H9 (cell line): Measurements from ENCODE around the gene ZNHIT2. TPM values are rescaled to one million over a fixed set of nuclear protein-coding genes. Genes with fewer than 3 reads are reported as not detected.

ENCODE experiments used
- DNase-seq: peaks from one replicate; pipeline ENCODE4 v3.0.0-alpha.2; 2017
- H2AFZ ChIP-seq: one replicate; pipeline ENCODE4 v1.6.1; 2013; ENCODE audit warnings: mild to moderate bottlenecking, low read length, control low read depth, moderate library complexity
- H2AK5ac ChIP-seq: 2 replicates; pipeline ENCODE4 v1.6.1; 2013; ENCODE audit warnings: low read length, control low read depth, mixed read lengths; ENCODE audit not compliant: insufficient read length
- H2BK120ac ChIP-seq: one replicate; pipeline ENCODE4 v1.6.1; 2013; ENCODE audit warnings: low read depth, mild to moderate bottlenecking, low read length, control low read depth, inconsistent platforms; ENCODE audit not compliant: poor library complexity, severe bottlenecking
- H2BK12ac ChIP-seq: 2 replicates; pipeline ENCODE4 v1.6.1; 2013; ENCODE audit warnings: low read length, control low read depth, mixed read lengths, low read depth; ENCODE audit not compliant: insufficient read length
- H2BK15ac ChIP-seq: 2 replicates; pipeline ENCODE4 v1.6.1; 2013; ENCODE audit warnings: low read depth, low read length, control low read depth
- H2BK20ac ChIP-seq: one replicate; pipeline ENCODE4 v1.6.1; 2013; ENCODE audit warnings: low read depth, mild to moderate bottlenecking, low read length, control low read depth, inconsistent platforms; ENCODE audit not compliant: poor library complexity, severe bottlenecking
- H2BK5ac ChIP-seq: 2 replicates; pipeline ENCODE4 v1.6.1; 2013; ENCODE audit warnings: low read length, control low read depth, mixed read lengths; ENCODE audit not compliant: insufficient read length
- H3K14ac ChIP-seq: 2 replicates; pipeline ENCODE4 v1.6.1; 2013; ENCODE audit warnings: low read length, control low read depth; ENCODE audit not compliant: insufficient read depth
- H3K18ac ChIP-seq: 2 replicates; pipeline ENCODE4 v1.6.1; 2013; ENCODE audit warnings: low read depth, mild to moderate bottlenecking, mixed read lengths, low read length, control low read depth; ENCODE audit not compliant: insufficient read length
- H3K23ac ChIP-seq: 2 replicates; pipeline ENCODE4 v1.6.1; 2013; ENCODE audit warnings: low read length, control low read depth, mixed read lengths, low read depth; ENCODE audit not compliant: insufficient read length
- H3K23me2 ChIP-seq: 2 replicates; pipeline ENCODE4 v1.6.1; 2013; ENCODE audit warnings: low read depth, mild to moderate bottlenecking, mixed read lengths, low read length, control low read depth; ENCODE audit not compliant: insufficient read length, poor library complexity, severe bottlenecking
- H3K27ac ChIP-seq: 2 replicates; pipeline ENCODE4 v1.5.1; 2013; ENCODE audit warnings: low read length, control low read depth, mixed read lengths, low read depth; ENCODE audit not compliant: insufficient read length
- H3K27me3 ChIP-seq: 2 replicates; pipeline ENCODE4 v1.6.1; 2013; ENCODE audit warnings: low read length, control low read depth, inconsistent platforms; ENCODE audit not compliant: insufficient read depth
- H3K4ac ChIP-seq: 2 replicates; pipeline ENCODE4 v1.6.1; 2013; ENCODE audit warnings: low read depth, mild to moderate bottlenecking, control low read depth, inconsistent platforms, low read length, moderate library complexity
- H3K4me1 ChIP-seq: 2 replicates; pipeline ENCODE4 v1.6.1; 2013; ENCODE audit warnings: low read length, control low read depth, inconsistent platforms; ENCODE audit not compliant: insufficient read depth
- H3K4me2 ChIP-seq: 2 replicates; pipeline ENCODE4 v1.6.1; 2013; ENCODE audit warnings: low read length, control low read depth, mixed read lengths; ENCODE audit not compliant: insufficient read length, insufficient read depth
- H3K56ac ChIP-seq: 2 replicates; pipeline ENCODE4 v1.6.1; 2013; ENCODE audit warnings: low read depth, mild to moderate bottlenecking, mixed read lengths, low read length, control low read depth; ENCODE audit not compliant: insufficient read length
- H3K79me1 ChIP-seq: 2 replicates; pipeline ENCODE4 v1.6.1; 2013; ENCODE audit warnings: low read depth, mild to moderate bottlenecking, moderate library complexity, low read length, control low read depth, inconsistent platforms; ENCODE audit not compliant: insufficient read depth, poor library complexity, severe bottlenecking
- H3K79me2 ChIP-seq: 2 replicates; pipeline ENCODE4 v1.6.1; 2013; ENCODE audit warnings: low read length, control low read depth, inconsistent platforms; ENCODE audit not compliant: insufficient read depth
- H3K9ac ChIP-seq: 2 replicates; pipeline ENCODE4 v1.6.1; 2013; ENCODE audit warnings: low read length, control low read depth, mixed read lengths; ENCODE audit not compliant: insufficient read length; ENCODE audit errors: extremely low read depth
- H3K9me3 ChIP-seq: one replicate; pipeline ENCODE4 v1.6.1; 2013; ENCODE audit warnings: low read depth, low read length, inconsistent platforms; ENCODE audit not compliant: control insufficient read depth
- H3T11ph ChIP-seq: one replicate; pipeline ENCODE4 v1.6.1; 2013; ENCODE audit warnings: mild to moderate bottlenecking, low read length, control low read depth, inconsistent platforms
- H4K20me1 ChIP-seq: one replicate; pipeline ENCODE4 v1.6.1; 2013; ENCODE audit not compliant: control insufficient read depth, insufficient read length, insufficient read depth
- H4K5ac ChIP-seq: 2 replicates; pipeline ENCODE4 v1.6.1; 2013; ENCODE audit warnings: low read depth, mild to moderate bottlenecking, mixed read lengths, low read length, control low read depth; ENCODE audit not compliant: insufficient read length
- H4K8ac ChIP-seq: replicated peaks from 2 replicates; pipeline ENCODE4 v1.6.1; 2013; ENCODE audit warnings: low read length, control low read depth, mixed read lengths, low read depth; ENCODE audit not compliant: insufficient read length
- H4K91ac ChIP-seq: 2 replicates; pipeline ENCODE4 v1.6.1; 2013; ENCODE audit warnings: low read depth, mild to moderate bottlenecking, moderate library complexity, mixed read lengths, low read length, control low read depth; ENCODE audit not compliant: insufficient read length
- H3K27ac Mint-ChIP-seq, 3 experiments: 2 replicates in 2 of 3; 3 replicates in 1 of 3; pipeline ENCODE4 v1.8.0; 2020 to 2021; ENCODE audit warnings: mixed read lengths in 3 of 3, mild to moderate bottlenecking in 1 of 3, moderate library complexity in 1 of 3
- H3K27me3 Mint-ChIP-seq: 2 replicates; pipeline ENCODE4 v1.8.0; 2021; ENCODE audit warnings: low read depth, mild to moderate bottlenecking, moderate library complexity, mixed read lengths
- H3K36me3 Mint-ChIP-seq, 3 experiments: 2 replicates in 2 of 3; 3 replicates in 1 of 3; pipeline ENCODE4 v1.8.0; 2020 to 2021; ENCODE audit warnings: low read depth in 3 of 3, mixed read lengths in 3 of 3; ENCODE audit not compliant: insufficient read depth in 1 of 3
- H3K4me1 Mint-ChIP-seq, 2 experiments: 2 replicates each; pipeline ENCODE4 v1.8.0; 2020; ENCODE audit warnings: mixed read lengths in 2 of 2
- H3K4me3 Mint-ChIP-seq, 2 experiments: 2 replicates in 1 of 2; 3 replicates in 1 of 2; pipeline ENCODE4 v1.8.0; 2020 to 2021; ENCODE audit warnings: mild to moderate bottlenecking in 2 of 2, mixed read lengths in 2 of 2, moderate library complexity in 1 of 2
- H3K9me3 Mint-ChIP-seq, 2 experiments: 2 replicates in 1 of 2; 3 replicates in 1 of 2; pipeline ENCODE4 v1.8.0; 2020; ENCODE audit warnings: mild to moderate bottlenecking in 2 of 2, mixed read lengths in 2 of 2, moderate library complexity in 1 of 2
- WGBS: extraction: QIAGEN DNeasy Blood & Tissue Kit; methylation state at CpG from one replicate; pipeline ENCODE4 v1.1.7; 2013; ENCODE audit warnings: missing lambda C conversion rate, low lambda C conversion rate, mixed read lengths; ENCODE audit not compliant: insufficient read length; ENCODE audit errors: extremely low coverage; 5-methylcytosine and 5-hydroxymethylcytosine counted together
- total RNA-seq: library from RNA; stranded (reverse); gene quantifications from 2 replicates; pipeline ENCODE4 v1.2.1, GENCODE V29; 2021
- TF ChIP-seq, protein P1 (sequence below): fragments of 200-600 bp; sonication (generic); conservative IDR thresholded peaks from 3 replicates; pipeline ENCODE4 v1.8.0; 2021; ENCODE audit warnings: antibody characterized with exemption, mild to moderate bottlenecking

ZNHIT2 gene
- total RNA-seq, 1 experiment from 2014 or later = 18.3 TPM

DNA sequence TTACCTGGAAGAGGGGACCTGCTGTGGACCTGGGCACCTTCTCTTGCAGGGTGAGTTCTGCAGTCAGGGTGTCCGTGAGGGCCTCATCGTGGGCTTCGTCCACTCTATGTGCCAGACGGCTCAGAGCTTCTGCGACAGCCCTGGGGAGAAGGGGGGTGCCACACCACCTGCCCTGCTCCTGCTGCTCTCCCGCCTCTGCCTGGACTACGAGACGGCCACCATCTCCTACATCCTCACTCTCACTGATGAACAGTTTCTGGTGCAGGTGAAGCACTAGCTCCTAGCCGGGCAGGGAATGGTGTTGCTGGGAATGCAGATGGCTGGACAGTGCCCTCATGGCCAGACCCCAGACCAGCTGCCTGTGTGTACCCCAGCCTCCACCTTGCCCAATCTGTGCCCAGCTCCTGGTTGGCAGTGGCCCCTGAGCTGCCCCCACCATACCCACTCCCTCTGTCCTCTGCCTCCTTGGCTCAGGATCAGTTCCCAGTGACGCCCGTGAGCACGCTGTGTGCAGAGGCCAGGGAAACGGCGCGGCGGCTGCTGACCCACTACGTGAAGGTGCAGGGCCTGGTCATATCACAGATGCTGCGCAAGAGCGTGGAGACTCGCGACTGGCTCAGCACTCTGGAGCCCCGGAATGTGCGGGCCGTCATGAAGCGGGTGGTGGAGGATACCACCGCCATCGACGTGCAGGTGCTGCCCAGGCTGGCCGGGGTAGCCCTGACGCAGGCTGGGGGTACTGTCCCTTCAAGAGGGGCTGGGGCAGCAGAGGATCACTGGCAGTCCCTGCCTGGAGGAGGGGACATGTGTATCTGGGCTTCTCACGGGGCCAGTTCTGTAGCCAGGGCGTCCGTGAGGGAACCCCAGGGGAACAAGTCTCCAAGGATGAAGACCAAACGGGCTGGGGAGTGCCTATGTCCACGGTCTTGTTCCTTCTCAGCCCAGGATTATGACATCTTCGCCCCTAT, 8.0 kb downstream of the ZNHIT2 start:
- no peaks in the 10 kb centered on the region for H3K79me2 ChIP-seq
- no peaks in the 10 kb centered on the region for H3K79me1 ChIP-seq
- peaks cover 15 to 19% of the 10 kb centered on the region in 2 experiments for H3K4me1 Mint-ChIP-seq
- no peak overlapping the region for H2AK5ac ChIP-seq
- no peaks in the 10 kb centered on the region for H3K9me3 Mint-ChIP-seq
- no peak overlapping the region for H4K8ac ChIP-seq
- no peaks in the 10 kb centered on the region for H3K9me3 ChIP-seq
- H3K23me2 ChIP-seq = peaks cover 13% of the 10 kb centered on the region
- H3K27ac Mint-ChIP-seq = no peak overlapping the region
- no peak overlapping the region for H4K91ac ChIP-seq
- H2BK120ac ChIP-seq = no peak overlapping the region
- no peak overlapping the region for H3T11ph ChIP-seq
- no peak overlapping the region for H3K23ac ChIP-seq
- no peak overlapping the region for H3K4ac ChIP-seq
- H3K56ac ChIP-seq = no peak overlapping the region
- no peak overlapping the region for H2BK15ac ChIP-seq
- H2BK5ac ChIP-seq = no peak overlapping the region
- no peak overlapping the region for H3K4me3 Mint-ChIP-seq
- H4K20me1 ChIP-seq = no peaks in the 10 kb centered on the region
- no peak for DNase-seq
- no peak overlapping the region for H2AFZ ChIP-seq
- no CpG with 5 or more reads among the region's 36 CpGs for WGBS
- no peaks in the 10 kb centered on the region for H3K27me3 ChIP-seq
- no peak overlapping the region for H3K4me2 ChIP-seq
- H3K36me3 Mint-ChIP-seq = peaks cover 2 to 18% (median 15%) of the 10 kb centered on the region in 3 experiments; a peak in 6 of 7 replicates
- H3K14ac ChIP-seq = no peak overlapping the region
- H3K27me3 Mint-ChIP-seq = no peaks in the 10 kb centered on the region
- TF ChIP-seq, protein P1, sequence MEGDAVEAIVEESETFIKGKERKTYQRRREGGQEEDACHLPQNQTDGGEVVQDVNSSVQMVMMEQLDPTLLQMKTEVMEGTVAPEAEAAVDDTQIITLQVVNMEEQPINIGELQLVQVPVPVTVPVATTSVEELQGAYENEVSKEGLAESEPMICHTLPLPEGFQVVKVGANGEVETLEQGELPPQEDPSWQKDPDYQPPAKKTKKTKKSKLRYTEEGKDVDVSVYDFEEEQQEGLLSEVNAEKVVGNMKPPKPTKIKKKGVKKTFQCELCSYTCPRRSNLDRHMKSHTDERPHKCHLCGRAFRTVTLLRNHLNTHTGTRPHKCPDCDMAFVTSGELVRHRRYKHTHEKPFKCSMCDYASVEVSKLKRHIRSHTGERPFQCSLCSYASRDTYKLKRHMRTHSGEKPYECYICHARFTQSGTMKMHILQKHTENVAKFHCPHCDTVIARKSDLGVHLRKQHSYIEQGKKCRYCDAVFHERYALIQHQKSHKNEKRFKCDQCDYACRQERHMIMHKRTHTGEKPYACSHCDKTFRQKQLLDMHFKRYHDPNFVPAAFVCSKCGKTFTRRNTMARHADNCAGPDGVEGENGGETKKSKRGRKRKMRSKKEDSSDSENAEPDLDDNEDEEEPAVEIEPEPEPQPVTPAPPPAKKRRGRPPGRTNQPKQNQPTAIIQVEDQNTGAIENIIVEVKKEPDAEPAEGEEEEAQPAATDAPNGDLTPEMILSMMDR = no peak
- H3K9ac ChIP-seq = no peak overlapping the region
- H2BK20ac ChIP-seq = no peak overlapping the region
- no peaks in the 10 kb centered on the region for H3K4me1 ChIP-seq
- H3K27ac ChIP-seq = no peak overlapping the region
- H2BK12ac ChIP-seq = no peak overlapping the region
- H4K5ac ChIP-seq = no peak overlapping the region
- no peak overlapping the region for H3K18ac ChIP-seq
